GM19351 (cell line): ENCODE results near the gene MAS1L.
"Not testable (repeated sequence)": the region's sequence is repeated elsewhere in the genome, so short reads cannot be mapped to it uniquely, and the experiment has no call there.

Experiments
- ATAC-seq: cut with Tn5 transposase; IDR thresholded peaks from one replicate; pipeline ENCODE4 v1.9.1; 2021; ENCODE audit warnings: mild to moderate bottlenecking, moderate library complexity; ENCODE audit not compliant: unreplicated experiment

The MAS1L gene

DNA sequence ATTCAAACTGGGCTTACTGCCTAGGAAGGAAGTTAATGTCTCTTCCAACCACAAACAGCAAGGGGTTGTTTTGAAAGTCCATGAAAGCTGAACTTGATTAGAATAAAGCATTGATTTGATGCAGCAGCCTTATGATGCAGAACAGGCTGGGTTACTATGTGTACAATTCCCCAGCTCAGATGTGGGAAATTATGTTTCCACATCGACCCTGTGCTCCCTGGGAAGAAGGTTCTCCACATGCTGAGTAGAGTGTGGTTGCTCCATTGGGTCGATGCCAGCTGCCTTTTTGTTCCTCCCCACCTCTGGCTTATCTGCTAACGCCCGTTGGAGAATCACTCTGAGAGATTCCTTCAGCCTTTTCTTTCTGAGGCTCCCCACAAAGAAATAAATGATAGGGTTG is 1.2 kb downstream of the MAS1L start:
- ATAC-seq, result no peak

DNA sequence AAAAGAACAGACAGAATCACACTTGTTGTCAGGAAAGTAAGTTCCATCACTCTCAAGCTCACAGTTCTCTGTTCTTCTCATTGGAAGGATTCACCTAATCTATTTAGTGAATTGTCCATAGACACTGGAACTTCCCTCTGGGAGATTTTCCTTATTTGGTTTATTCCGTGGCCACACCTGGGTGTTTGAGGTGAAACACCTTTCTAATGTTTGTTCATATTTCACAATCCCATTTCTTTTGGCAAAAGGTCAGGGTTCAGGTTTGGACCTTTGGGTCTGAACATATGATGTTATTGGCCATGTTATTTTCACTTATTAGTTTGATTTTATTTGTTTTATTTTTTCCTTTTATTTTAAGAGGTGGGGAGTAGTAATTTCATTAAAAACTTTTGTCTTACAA is 4.0 kb downstream of the MAS1L start:
- ATAC-seq, result no peak

GRCh38 chr6:29483186-29483585 is 4.6 kb downstream of the MAS1L start:
- ATAC-seq, result no peak

DNA sequence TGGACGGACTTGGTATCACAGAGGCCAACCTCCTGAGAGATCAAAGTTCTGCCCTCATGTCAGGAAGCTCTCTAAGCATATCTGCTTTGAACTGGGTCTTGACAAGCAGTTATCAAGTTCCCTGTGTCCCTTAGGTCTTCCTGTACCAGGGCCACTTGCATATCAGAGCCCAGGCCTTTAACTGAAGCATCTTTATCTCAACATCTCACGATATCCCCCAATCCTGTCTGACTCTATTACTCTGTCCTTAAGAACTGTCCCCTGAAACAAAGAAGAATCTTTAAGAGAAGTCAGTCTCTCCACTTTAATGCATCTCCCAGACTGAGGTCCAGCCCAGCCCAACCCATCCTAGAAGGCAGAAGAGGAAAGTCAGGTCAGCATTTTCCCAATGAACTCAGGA is 8.2 kb downstream of the MAS1L start:
- no peak for ATAC-seq

DNA sequence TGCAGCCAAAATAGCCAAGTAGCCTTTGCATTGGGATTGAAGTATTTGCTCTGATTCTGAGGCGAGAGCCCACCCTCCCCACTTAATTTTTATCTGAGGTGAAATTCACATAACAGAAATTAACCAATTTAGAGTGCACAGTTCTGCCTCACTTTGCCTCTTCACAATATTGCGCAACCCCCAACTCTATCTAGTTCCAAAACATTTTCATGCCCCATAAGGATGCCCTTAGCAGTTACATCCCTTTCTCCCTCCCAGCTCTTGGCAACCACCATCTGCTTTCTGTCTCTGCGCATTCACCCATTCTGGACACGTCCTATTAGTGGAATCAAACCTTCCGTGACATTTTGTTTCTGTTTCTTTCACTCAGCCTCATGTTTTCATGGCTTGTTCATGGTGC is 9.0 kb downstream of the MAS1L start:
- no peak for ATAC-seq

DNA sequence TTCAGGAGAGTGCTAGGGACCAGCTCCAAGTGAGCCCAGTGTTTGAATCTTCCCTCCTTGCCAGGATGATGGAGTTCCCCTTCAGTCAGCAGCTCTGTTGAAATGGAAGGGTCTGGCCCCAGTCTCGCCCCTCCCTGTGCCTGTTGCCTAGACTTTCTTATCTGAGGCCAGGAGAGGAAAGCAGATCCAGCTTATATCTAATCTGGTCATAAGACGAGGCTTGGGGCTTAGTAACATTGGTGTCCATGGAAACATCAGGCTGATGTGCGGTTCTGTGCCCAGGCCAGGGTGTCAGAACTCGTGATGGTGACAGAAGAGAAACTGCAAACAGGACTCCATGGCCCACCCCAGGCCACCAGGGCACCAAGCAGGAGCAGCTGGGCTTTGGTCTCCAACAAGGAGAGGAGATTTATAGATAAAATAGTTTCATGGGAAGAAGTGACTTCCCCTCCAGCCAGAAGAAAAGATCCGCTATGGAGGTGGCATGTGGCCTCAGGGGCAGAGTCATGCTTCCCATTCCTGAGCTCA is 9.8 kb downstream of the MAS1L start:
- ATAC-seq, result no peak

DNA sequence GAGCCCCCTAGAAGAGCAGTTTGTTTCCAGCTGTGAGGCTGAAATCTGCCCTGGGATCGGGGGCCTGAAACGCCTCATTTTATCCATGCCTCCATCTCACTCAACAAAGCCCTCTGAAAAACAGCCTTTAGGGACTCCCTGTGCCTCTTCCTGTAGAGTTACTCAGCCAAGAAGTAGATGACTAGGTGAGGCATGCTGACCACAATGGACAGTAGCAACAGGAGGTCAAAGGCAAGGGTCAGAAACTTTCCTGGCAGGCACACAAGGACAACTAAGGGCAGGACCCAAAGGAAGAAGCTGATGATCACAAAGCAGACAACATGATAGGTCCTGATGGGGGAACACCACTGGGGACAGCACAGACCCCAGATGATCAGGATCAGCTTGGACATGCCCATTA is 12.8 kb downstream of the MAS1L start:
- no peak for ATAC-seq

- ATAC-seq, result no peak
Measured at GRCh38 chr6:29466241-29466640, 21.5 kb downstream of the MAS1L start.

DNA sequence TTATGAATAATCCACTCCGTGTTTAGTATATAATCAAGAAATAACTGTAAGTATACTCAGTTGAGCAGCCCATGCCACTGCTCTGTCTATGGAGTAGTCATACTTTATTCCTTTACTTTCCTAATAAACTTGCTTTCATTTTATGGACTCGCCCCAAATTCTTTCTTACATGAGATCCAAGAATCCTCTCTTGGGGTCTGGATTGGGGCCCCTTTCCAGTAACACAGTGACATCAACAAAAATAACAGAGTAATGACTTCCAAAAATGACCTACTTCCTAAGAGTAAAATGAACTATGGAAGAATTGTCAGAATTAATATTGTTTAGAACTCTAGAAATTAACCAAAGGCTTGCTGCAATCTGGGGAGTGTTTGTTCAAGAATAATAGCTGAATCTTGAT is 22.0 kb downstream of the MAS1L start:
- no peak for ATAC-seq

DNA sequence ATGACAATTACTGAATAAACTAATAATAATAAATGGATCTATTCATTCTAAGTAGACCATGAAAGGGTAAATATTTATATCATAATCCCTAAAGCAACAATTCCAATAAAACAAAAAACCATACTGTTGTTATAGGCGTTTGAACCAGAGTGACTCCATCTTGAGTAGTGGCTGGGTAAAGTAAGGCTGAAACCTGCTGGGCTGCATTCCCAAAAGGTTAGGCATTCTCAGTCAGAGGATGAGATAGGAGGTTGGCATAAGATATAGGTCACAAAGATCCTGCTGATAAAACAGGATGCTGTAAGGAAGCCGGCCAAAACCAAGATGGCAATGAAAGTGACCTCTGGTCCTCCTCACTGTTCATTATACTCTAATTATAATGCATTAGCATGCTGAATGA is 22.5 kb downstream of the MAS1L start:
- no peak for ATAC-seq

- ATAC-seq, result no peak
Measured at GRCh38 chr6:29462022-29462421, 25.7 kb downstream of the MAS1L start.

- no peak for ATAC-seq
Measured at GRCh38 chr6:29461021-29461814, 26.5 kb downstream of the MAS1L start.

DNA sequence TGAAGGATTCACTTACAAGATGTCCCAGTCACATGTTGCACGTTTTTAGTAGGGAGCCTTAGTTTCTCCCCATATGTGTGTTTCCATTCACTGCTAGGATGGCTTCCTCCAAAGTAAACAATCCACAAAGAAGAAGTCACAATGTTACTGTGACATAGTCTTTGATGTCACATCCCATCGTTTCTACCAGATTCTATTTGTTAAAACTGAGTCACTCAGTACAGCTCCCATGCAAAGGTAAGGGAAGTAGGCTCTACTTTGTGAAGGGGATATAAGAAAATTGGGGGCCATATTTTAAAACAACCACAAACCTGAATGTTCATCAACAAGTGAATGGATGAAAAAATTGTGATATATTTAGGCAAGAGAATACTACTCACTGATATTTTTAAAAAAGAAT is 30.8 kb downstream of the MAS1L start, which contains the start of the genes OR11A1 and OR2H1:
Gene OR11A1 (minus strand): TSS at position 101 of the 400 bp plus-strand sequence. CDS start 29,430 bp downstream, outside the sequence.
Gene OR2H1 (plus strand): TSS at position 185 of the 400 bp plus-strand sequence. CDS start 4,615 bp downstream, outside the sequence.
- no peak for ATAC-seq

GRCh38 chr6:29451471-29452193 is 36.1 kb downstream of the MAS1L start:
- ATAC-seq, result no peak

GRCh38 chr6:29447670-29448069 is 40.1 kb downstream of the MAS1L start:
- ATAC-seq, result no peak

GRCh38 chr6:29444031-29444430 is 43.7 kb downstream of the MAS1L start:
- ATAC-seq, result not testable (repeated sequence)

- ATAC-seq, result no peak
Measured at GRCh38 chr6:29442719-29443118, 45.0 kb downstream of the MAS1L start.

GRCh38 chr6:29439006-29439405 is 48.8 kb downstream of the MAS1L start, which contains the start of gene OR10C1:
Gene OR10C1, plus strand, starts transcription at chr6:29439306. Its CDS starts 710 bp downstream, at chr6:29440016.
- no peak for ATAC-seq

GRCh38 chr6:29436730-29437129 is 51.0 kb downstream of the MAS1L start:
- not testable (repeated sequence) for ATAC-seq
